HepG2 (cell line): ENCODE data around the gene POC1B. TPM values are rescaled to one million over a fixed set of nuclear protein-coding genes. Genes with fewer than 3 reads are reported as not detected.

Experiments used
- ATF2 ChIP-seq: sonication (generic); formaldehyde crosslinking; IDR thresholded peaks from 2 replicates; pipeline ENCODE4 v1.4.0; 2020; ENCODE audit warnings: missing genetic modification reagents
- FOXP1 ChIP-seq, 2 experiments: fragments of 450-650 bp in 1 of 2; IDR thresholded peaks; 2 replicates each; pipeline ENCODE4 v1.6.1; 2017 to 2018; ENCODE audit warnings: antibody characterized with exemption in 1 of 2
- HMG20A ChIP-seq: IDR thresholded peaks from 2 replicates; pipeline ENCODE4 v1.6.1; 2016; ENCODE audit warnings: borderline replicate concordance
- IKZF4 ChIP-seq: sonication (generic); formaldehyde crosslinking; IDR thresholded peaks from 2 replicates; pipeline ENCODE4 v1.5.1; 2020; ENCODE audit warnings: borderline replicate concordance, mild to moderate bottlenecking, low read depth, missing genetic modification reagents; ENCODE audit errors: not compliant biosample characterization
- MAX ChIP-seq: IDR thresholded peaks from 2 replicates; pipeline ENCODE4 v1.6.1; 2012; ENCODE audit warnings: inconsistent platforms
- NCOA2 ChIP-seq: sonication (generic); formaldehyde crosslinking; IDR thresholded peaks from 2 replicates; pipeline ENCODE4 v1.8.0; 2022; ENCODE audit warnings: inconsistent platforms
- NFE2 ChIP-seq: sonication (generic); formaldehyde crosslinking; IDR thresholded peaks from 2 replicates; pipeline ENCODE4 v1.4.0; 2020; ENCODE audit warnings: missing genetic modification reagents
- NFE2L2 ChIP-seq: fragments of 150-350 bp; IDR thresholded peaks from 2 replicates; pipeline ENCODE4 v1.6.1; 2014; ENCODE audit warnings: low read length
- NR2F2 ChIP-seq: IDR thresholded peaks from 2 replicates; pipeline ENCODE4 v1.6.1; 2012; ENCODE audit warnings: low read depth, inconsistent platforms, borderline replicate concordance
- PRDM4 ChIP-seq: sonication (generic); formaldehyde crosslinking; IDR thresholded peaks from 2 replicates; pipeline ENCODE4 v1.9.0; 2021; ENCODE audit warnings: missing genetic modification reagents, borderline replicate concordance
- SNAPC4 ChIP-seq: sonication (generic); formaldehyde crosslinking; IDR thresholded peaks from 2 replicates; pipeline ENCODE4 v1.4.0; 2020; ENCODE audit warnings: mild to moderate bottlenecking, missing genetic modification reagents
- ZMYM2 ChIP-seq: sonication (generic); formaldehyde crosslinking; IDR thresholded peaks from 2 replicates; pipeline ENCODE4 v1.8.0; 2022; ENCODE audit warnings: mild to moderate bottlenecking, missing genetic modification reagents
- ZMYM4 ChIP-seq: sonication (generic); formaldehyde crosslinking; IDR thresholded peaks from 2 replicates; pipeline ENCODE4 v1.8.1; 2023; ENCODE audit warnings: mild to moderate bottlenecking, missing genetic modification reagents
- ZNF138 ChIP-seq: sonication (generic); formaldehyde crosslinking; IDR thresholded peaks from 2 replicates; pipeline ENCODE4 v1.5.0; 2020; ENCODE audit warnings: mild to moderate bottlenecking, low read depth, missing genetic modification reagents
- ZNF143 ChIP-seq: sonication (generic); formaldehyde crosslinking; IDR thresholded peaks from 2 replicates; pipeline ENCODE4 v1.4.0; 2020; ENCODE audit warnings: missing genetic modification reagents
- ZNF350 ChIP-seq: sonication (generic); formaldehyde crosslinking; IDR thresholded peaks from 2 replicates; pipeline ENCODE4 v1.4.0; 2020; ENCODE audit warnings: mild to moderate bottlenecking, low read depth, missing genetic modification reagents, borderline replicate concordance
- ZNF543 ChIP-seq: sonication (generic); formaldehyde crosslinking; IDR thresholded peaks from 2 replicates; pipeline ENCODE4 v1.4.0; 2020; ENCODE audit warnings: mild to moderate bottlenecking, missing genetic modification reagents
- ZNF710 ChIP-seq: sonication (generic); formaldehyde crosslinking; IDR thresholded peaks from 2 replicates; pipeline ENCODE4 v1.5.0; 2020; ENCODE audit warnings: mild to moderate bottlenecking, missing genetic modification reagents, borderline replicate concordance
- ZNF746 ChIP-seq: sonication (generic); formaldehyde crosslinking; IDR thresholded peaks from 2 replicates; pipeline ENCODE4 v1.8.0; 2022; ENCODE audit warnings: mild to moderate bottlenecking, missing genetic modification reagents
- polyA plus RNA-seq, 8 experiments: library from polyadenylated mRNA; depleted of rRNA in 3 of 8; stranded (reverse) in 7 of 8; unstranded in 1 of 8; fragments of >200 nt; fragmentation: Illumina TruSeq in 4 of 8; extraction: Trizol in 4 of 8; gene quantifications; 2 replicates each; pipeline versions ENCODE4 v1.2.1 to v1.2.3, GENCODE V29; 2011 to 2016; ENCODE audit warnings: low read depth in 4 of 8, missing spikeins in 1 of 8, mixed read lengths in 1 of 8; ENCODE audit not compliant: insufficient read depth in 1 of 8
- total RNA-seq, 5 experiments: library from RNA; depleted of rRNA; stranded (reverse); fragments of >200 nt; fragmentation: Illumina TruSeq; extraction: Trizol; gene quantifications; 2 replicates each; pipeline ENCODE4 v1.2.3, GENCODE V29; 2016; ENCODE audit warnings: low read depth in 1 of 5

POC1B gene
- total and polyA plus RNA-seq, 2 of the 13 experiments (the other 11 are each of a cell fraction or from before 2014, with no cell fraction given): 9.3 to 11.0 TPM

- TF ChIP-seq ZNF710: peak; percentile 85
- no peak for TF ChIP-seq IKZF4
- no peak for TF ChIP-seq ZNF543 (CRISPR knock-in tag)
- peak; percentile 91 for TF ChIP-seq NCOA2
- TF ChIP-seq ZNF350 (CRISPR knock-in tag): no peak
- TF ChIP-seq NFE2L2: no peak
- TF ChIP-seq NFE2 (CRISPR knock-in tag): no peak
- TF ChIP-seq PRDM4: no peak
- no peak for TF ChIP-seq ZNF143 (CRISPR knock-in tag)
- TF ChIP-seq NR2F2: peak; percentile 87
- peak; percentile 18; the same call in 1 of the 2 replicates for TF ChIP-seq ATF2
- no peak for TF ChIP-seq FOXP1 (IDR thresholded peaks at IDR 0.05)
- TF ChIP-seq FOXP1 (CRISPR knock-in tag; IDR thresholded peaks at IDR 0.05): peak; percentile 94
- no peak for TF ChIP-seq SNAPC4 (CRISPR knock-in tag)
- TF ChIP-seq ZNF746 (CRISPR knock-in tag): no peak
- TF ChIP-seq ZMYM2: no peak
- TF ChIP-seq ZMYM4 (CRISPR knock-in tag): peak; percentile 36; the same call in 1 of the 2 replicates
- no peak for TF ChIP-seq ZNF138
- TF ChIP-seq MAX: peak; percentile 20; the same call in 1 of the 2 replicates
- peak; percentile 70; the same call in 1 of the 2 replicates for TF ChIP-seq HMG20A (CRISPR knock-in tag)
These were observed 134.0 kb downstream of the POC1B start (continued) for GRCh38 chr12:89391726-89392336.
